Endometrium (tissue), 2 donors: ENCODE data around the gene PHTF2.

ENCODE experiments used
- FAIRE-seq: peaks from 2 replicates; lab custom pipeline; 2012; peaks lifted over from hg19 to GRCh38; lab: Jason Lieb, UNC
- donor health status: control.
- donor health status: control.

Gene PHTF2

GRCh38 chr7:77794000-77794399 lies 4.6 kb upstream of the PHTF2 start:
- no peak for FAIRE-seq

- no peak for FAIRE-seq
Measured at GRCh38 chr7:77796109-77796508, 2.5 kb upstream of the PHTF2 start.

- no peak for FAIRE-seq
Measured at GRCh38 chr7:77796960-77797359, 1.6 kb upstream of the PHTF2 start.

- no peak for FAIRE-seq
Measured at GRCh38 chr7:77797734-77798393, 709 bp upstream of the PHTF2 start.

GRCh38 chr7:77799078-77799964 lies 748 bp downstream of the PHTF2 start:
- no peak for FAIRE-seq

GRCh38 chr7:77800158-77800557 lies 1.6 kb downstream of the PHTF2 start:
- FAIRE-seq: no peak

- FAIRE-seq: no peak
Measured at GRCh38 chr7:77800730-77801129, 2.2 kb downstream of the PHTF2 start.

- FAIRE-seq: no peak
Measured at GRCh38 chr7:77802557-77803405, 4.2 kb downstream of the PHTF2 start.

- no peak for FAIRE-seq
Measured at GRCh38 chr7:77806425-77806824, 7.9 kb downstream of the PHTF2 start.

- no peak for FAIRE-seq
Measured at GRCh38 chr7:77808517-77808916, 9.9 kb downstream of the PHTF2 start.

GRCh38 chr7:77811516-77812289 lies 13.1 kb downstream of the PHTF2 start:
- FAIRE-seq: no peak

GRCh38 chr7:77812290-77812685 lies 13.7 kb downstream of the PHTF2 start:
- FAIRE-seq: no peak

- no peak for FAIRE-seq
Measured at GRCh38 chr7:77813180-77813579, 14.6 kb downstream of the PHTF2 start.

- FAIRE-seq: no peak
Measured at GRCh38 chr7:77819021-77819420, 20.4 kb downstream of the PHTF2 start.

GRCh38 chr7:77820967-77821366 lies 22.4 kb downstream of the PHTF2 start:
- FAIRE-seq: no peak

GRCh38 chr7:77822269-77822668 lies 23.7 kb downstream of the PHTF2 start:
- FAIRE-seq: no peak

- no peak for FAIRE-seq
Measured at GRCh38 chr7:77823787-77824186, 25.2 kb downstream of the PHTF2 start.

GRCh38 chr7:77824636-77825035 lies 26.1 kb downstream of the PHTF2 start:
- FAIRE-seq: no peak

- FAIRE-seq: no peak
Measured at GRCh38 chr7:77825131-77825530, 26.6 kb downstream of the PHTF2 start.

- FAIRE-seq: no peak
Measured at GRCh38 chr7:77826300-77826699, 27.7 kb downstream of the PHTF2 start.

- no peak for FAIRE-seq
Measured at GRCh38 chr7:77827999-77828398, 29.4 kb downstream of the PHTF2 start.
